Naive thymus-derived CD4-positive, alpha-beta T cell (primary cell): ENCODE results near the gene QPCT. TPM values are rescaled to one million over a fixed set of nuclear protein-coding genes. Genes with fewer than 3 reads are reported as not detected.
A peak's percentile ranks its signal among the peaks of the same experiment; 100 is the strongest.

Source experiments
- ATAC-seq: fragments of 150-1000 bp; cut with Tn5 transposase; 2 replicates; pipeline ENCODE4 v1.10.0; 2021; ENCODE audit warnings: mild to moderate bottlenecking, moderate library complexity
- CTCF ChIA-PET: fragments of 350-600 bp; sonication (Branson Sonifier 250); formaldehyde crosslinking; loops from one replicate; lab custom pipeline; 2021; ENCODE audit warnings: antibody characterized with exemption; lab: Charles Lee
- POLR2A ChIA-PET: fragments of 350-600 bp; sonication (Branson Sonifier 250); formaldehyde crosslinking; loops from one replicate; lab custom pipeline; 2021; ENCODE audit warnings: antibody characterized with exemption, inconsistent platforms; lab: Charles Lee
- DNase-seq, 9 donors: peaks; one replicate each; pipeline versions ENCODE4 v3.0.0 to v3.0.0-alpha.2; 2020 to 2022; ENCODE audit warnings: mixed read lengths in 1 of 9
- H3K27ac ChIP-seq: one replicate; pipeline ENCODE4 v1.7.0; 2013; ENCODE audit warnings: mild to moderate bottlenecking, low read depth, low read length, moderate library complexity
- H3K27me3 ChIP-seq, 2 donors: one replicate each; pipeline ENCODE4 v1.7.0; 2013; ENCODE audit warnings: low read length in 2 of 2, mild to moderate bottlenecking in 2 of 2, moderate library complexity in 2 of 2; ENCODE audit not compliant: control insufficient read depth in 2 of 2, insufficient read depth in 2 of 2
- H3K36me3 ChIP-seq, 3 experiments: 1 replicate in 2 of 3; 2 replicates in 1 of 3; pipeline ENCODE4 v1.7.0; 2013; ENCODE audit warnings: low read length in 3 of 3, mild to moderate bottlenecking in 3 of 3, moderate library complexity in 1 of 3; ENCODE audit not compliant: insufficient read depth in 3 of 3, control insufficient read depth in 2 of 3
- H3K4me1 ChIP-seq, 2 donors: one replicate each; pipeline ENCODE4 v1.7.0; 2013; ENCODE audit warnings: low read length in 2 of 2, mild to moderate bottlenecking in 2 of 2, moderate library complexity in 1 of 2; ENCODE audit not compliant: control insufficient read depth in 2 of 2, insufficient read depth in 2 of 2
- H3K4me3 ChIP-seq: 2 replicates; pipeline ENCODE4 v1.7.0; 2013; ENCODE audit warnings: mild to moderate bottlenecking, low read length
- H3K9me3 ChIP-seq, 3 experiments: 1 replicate in 2 of 3; 2 replicates in 1 of 3; pipeline ENCODE4 v1.7.0; 2013; ENCODE audit warnings: low read length in 3 of 3; ENCODE audit not compliant: control insufficient read depth in 2 of 3
- H3K27ac Mint-ChIP-seq, 9 donors: one replicate each; pipeline ENCODE4 v1.8.0; 2020 to 2022; ENCODE audit warnings: mixed read lengths in 9 of 9, mild to moderate bottlenecking in 8 of 9, moderate library complexity in 5 of 9, inconsistent platforms in 2 of 9
- H3K27me3 Mint-ChIP-seq, 5 donors: one replicate each; pipeline ENCODE4 v1.8.0; 2021 to 2022; ENCODE audit warnings: mixed read lengths in 5 of 5, mild to moderate bottlenecking in 1 of 5
- H3K36me3 Mint-ChIP-seq, 5 donors: one replicate each; pipeline ENCODE4 v1.8.0; 2020 to 2022; ENCODE audit warnings: mixed read lengths in 5 of 5, mild to moderate bottlenecking in 3 of 5, inconsistent platforms in 1 of 5
- H3K4me1 Mint-ChIP-seq, 7 donors: one replicate each; pipeline ENCODE4 v1.8.0; 2020 to 2022; ENCODE audit warnings: mixed read lengths in 7 of 7, mild to moderate bottlenecking in 3 of 7, inconsistent platforms in 1 of 7
- H3K4me3 Mint-ChIP-seq, 10 donors: one replicate each; pipeline ENCODE4 v1.8.0; 2020 to 2022; ENCODE audit warnings: mild to moderate bottlenecking in 10 of 10, mixed read lengths in 10 of 10, moderate library complexity in 6 of 10, inconsistent platforms in 2 of 10
- H3K9me3 Mint-ChIP-seq, 11 donors: one replicate each; pipeline ENCODE4 v1.8.0; 2020 to 2022; ENCODE audit warnings: mixed read lengths in 11 of 11, mild to moderate bottlenecking in 4 of 11, inconsistent platforms in 1 of 11, moderate library complexity in 1 of 11
- intact Hi-C, 2 donors: fragments of 100-400 bp; cut with micrococcal nuclease; formaldehyde crosslinking; loops; one replicate each; pipeline ENCODE4 v1.15.1; 2023
- polyA plus RNA-seq, 2 donors: library from polyadenylated mRNA; unstranded; fragments of 300-500 nt; fragmentation: Illumina TruSeq; gene quantifications; one replicate each; pipeline ENCODE4 v1.2.3, GENCODE V29; 2021
- total RNA-seq, 6 experiments: library from RNA in 5 of 6; stranded (reverse) in 5 of 6; gene quantifications; 1 replicate in 5 of 6; 2 replicates in 1 of 6; pipeline ENCODE4 v1.2.3 and lab custom pipeline; 2021 to 2026

QPCT gene
- total and polyA plus RNA-seq, 7 experiments from 2014 or later = 0.36 to 15.1 (median 0.70) TPM

GRCh38 chr2:37349231-37349860 lies 4.9 kb downstream of the QPCT start:
- Histone ChIP-seq H3K27me3 (no peaks in the 10 kb centered on the region), H3K36me3 (no peaks in the 10 kb centered on the region), H3K27ac (no peak overlapping the region), H3K4me1 (peaks cover 4 to 6% of the 10 kb centered on the region in 2 donors), H3K4me3 (no peak overlapping the region), H3K9me3 (no peaks in the 10 kb centered on the region)
- H3K4me1 Mint-ChIP-seq = peaks cover 0 to 9% (median 3%) of the 10 kb centered on the region in 7 donors
- peaks cover 0 to 3% (median 0%) of the 10 kb centered on the region in 5 donors for H3K36me3 Mint-ChIP-seq
- DNase-seq (no peak), ATAC-seq (no peak)
- H3K4me3 Mint-ChIP-seq = no peak overlapping the region
- intact Hi-C loops = no loop called here
- ChIA-PET POLR2A (no interaction called here), CTCF (interaction anchor here (0.7 to 1.1 kb wide), 2 partner anchors 41 to 528 kb away, joined by 3 read pairs; no protein-coding TSS in a partner anchor)
- peaks cover 14 to 71% (median 22%) of the 10 kb centered on the region in 5 donors for H3K27me3 Mint-ChIP-seq
- H3K27ac Mint-ChIP-seq = no peak overlapping the region
- peaks cover 0 to 2% (median 0%) of the 10 kb centered on the region in 11 donors for H3K9me3 Mint-ChIP-seq

- intact Hi-C loops = no loop called here
Observed at GRCh38 chr2:37350034-37350433, 5.6 kb downstream of the QPCT start.

GRCh38 chr2:37354531-37354930 lies 10.1 kb downstream of the QPCT start:
- ATAC-seq (no peak), DNase-seq (no peak)
- no peaks in the 10 kb centered on the region for H3K4me1 ChIP-seq
- no peaks in the 10 kb centered on the region for H3K27me3 ChIP-seq
- POLR2A ChIA-PET = interaction anchor here (0.7 kb wide), 1 partner anchor 41 kb away, joined by 7 read pairs; no protein-coding TSS in a partner anchor
- no peak overlapping the region for H3K4me3 ChIP-seq
- CTCF ChIA-PET = no interaction called here
- H3K27ac Mint-ChIP-seq = no peak overlapping the region
- H3K4me1 Mint-ChIP-seq = no peaks in the 10 kb centered on the region
- intact Hi-C loops = no loop called here
- peaks cover 0 to 3% (median 0%) of the 10 kb centered on the region in 5 donors for H3K36me3 Mint-ChIP-seq
- H3K27me3 Mint-ChIP-seq = peaks cover 13 to 66% (median 38%) of the 10 kb centered on the region in 5 donors
- H3K9me3 ChIP-seq = no peaks in the 10 kb centered on the region
- no peak overlapping the region for H3K4me3 Mint-ChIP-seq
- H3K9me3 Mint-ChIP-seq = peaks cover 0 to 2% (median 0%) of the 10 kb centered on the region in 11 donors
- H3K27ac ChIP-seq = no peak overlapping the region
- H3K36me3 ChIP-seq = no peaks in the 10 kb centered on the region

More at GRCh38 chr2:37350034-37350433, 5.6 kb downstream of the QPCT start:
- peaks cover 14 to 72% (median 25%) of the 10 kb centered on the region in 5 donors for H3K27me3 Mint-ChIP-seq
- H3K27me3 ChIP-seq = no peaks in the 10 kb centered on the region
- no peak overlapping the region for H3K27ac Mint-ChIP-seq
- peaks cover 0 to 7% (median 0%) of the 10 kb centered on the region in 7 donors for H3K4me1 Mint-ChIP-seq
- no peaks in the 10 kb centered on the region for H3K9me3 ChIP-seq
- peaks cover 4 to 6% of the 10 kb centered on the region in 2 donors for H3K4me1 ChIP-seq
- ChIA-PET CTCF (interaction anchor here (0.5 to 1.1 kb wide), 2 partner anchors 13 to 527 kb away, joined by 3 to 5 read pairs; no protein-coding TSS in a partner anchor), POLR2A (no interaction called here)
- DNase-seq (no peak), ATAC-seq (peak; percentile 31)
- H3K36me3 ChIP-seq = no peaks in the 10 kb centered on the region
- H3K36me3 Mint-ChIP-seq = peaks cover 0 to 3% (median 0%) of the 10 kb centered on the region in 5 donors
- H3K27ac ChIP-seq = no peak overlapping the region
- H3K4me3 ChIP-seq = no peak overlapping the region
- peaks cover 0 to 2% (median 0%) of the 10 kb centered on the region in 11 donors for H3K9me3 Mint-ChIP-seq
- H3K4me3 Mint-ChIP-seq = no peak overlapping the region

DNA sequence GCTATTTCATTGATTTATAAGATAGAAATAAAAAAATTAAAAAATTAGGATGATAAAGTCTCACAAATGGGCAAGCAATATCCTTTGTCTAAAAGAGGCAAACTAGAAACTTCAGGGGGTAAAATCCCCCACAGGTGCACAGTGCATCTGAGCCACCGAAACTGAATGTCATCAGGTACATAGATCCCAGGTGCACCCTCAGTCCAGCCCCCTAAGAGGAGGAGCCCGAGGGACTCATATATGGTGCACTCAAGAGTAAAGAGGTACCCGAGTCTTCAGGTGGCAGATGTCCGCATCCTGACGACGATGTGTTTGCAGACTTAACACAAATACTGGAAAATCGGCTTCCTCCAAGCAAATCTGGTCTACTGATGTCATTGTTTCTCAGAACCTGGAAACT lies 11.3 kb downstream of the QPCT start:
- no peak overlapping the region for H3K27ac Mint-ChIP-seq
- H3K4me1 Mint-ChIP-seq = peaks cover 0 to 1% (median 0%) of the 10 kb centered on the region in 7 donors
- no peak overlapping the region for H3K4me3 Mint-ChIP-seq
- no peaks in the 10 kb centered on the region for H3K36me3 Mint-ChIP-seq
- Histone ChIP-seq H3K27ac (no peak overlapping the region), H3K4me1 (no peaks in the 10 kb centered on the region), H3K4me3 (no peak overlapping the region), H3K36me3 (no peaks in the 10 kb centered on the region), H3K27me3 (no peaks in the 10 kb centered on the region), H3K9me3 (no peaks in the 10 kb centered on the region)
- POLR2A ChIA-PET = no interaction called here
- ATAC-seq (no peak), DNase-seq (no peak)
- intact Hi-C loops = no loop called here
- H3K27me3 Mint-ChIP-seq = peaks cover 13 to 68% (median 37%) of the 10 kb centered on the region in 5 donors
- CTCF ChIA-PET = no interaction called here
- H3K9me3 Mint-ChIP-seq = peaks cover 0 to 2% (median 0%) of the 10 kb centered on the region in 11 donors

GRCh38 chr2:37356299-37356698 lies 11.9 kb downstream of the QPCT start:
- no peaks in the 10 kb centered on the region for H3K36me3 ChIP-seq
- intact Hi-C loops = no loop called here
- DNase-seq = no peak
- ChIA-PET CTCF (no interaction called here), POLR2A (no interaction called here)
- peaks cover 0 to 1% (median 0%) of the 10 kb centered on the region in 7 donors for H3K4me1 Mint-ChIP-seq
- H3K36me3 Mint-ChIP-seq = no peaks in the 10 kb centered on the region
- H3K9me3 ChIP-seq = no peaks in the 10 kb centered on the region
- H3K27ac Mint-ChIP-seq = no peak overlapping the region
- peaks cover 13 to 72% (median 39%) of the 10 kb centered on the region in 5 donors for H3K27me3 Mint-ChIP-seq
- no peak overlapping the region for H3K27ac ChIP-seq
- H3K9me3 Mint-ChIP-seq = peaks cover 0 to 2% (median 0%) of the 10 kb centered on the region in 11 donors
- no peak overlapping the region for H3K4me3 ChIP-seq
- no peak overlapping the region for H3K4me3 Mint-ChIP-seq
- H3K4me1 ChIP-seq = no peaks in the 10 kb centered on the region
- H3K27me3 ChIP-seq = no peaks in the 10 kb centered on the region
- ATAC-seq = no peak

DNA sequence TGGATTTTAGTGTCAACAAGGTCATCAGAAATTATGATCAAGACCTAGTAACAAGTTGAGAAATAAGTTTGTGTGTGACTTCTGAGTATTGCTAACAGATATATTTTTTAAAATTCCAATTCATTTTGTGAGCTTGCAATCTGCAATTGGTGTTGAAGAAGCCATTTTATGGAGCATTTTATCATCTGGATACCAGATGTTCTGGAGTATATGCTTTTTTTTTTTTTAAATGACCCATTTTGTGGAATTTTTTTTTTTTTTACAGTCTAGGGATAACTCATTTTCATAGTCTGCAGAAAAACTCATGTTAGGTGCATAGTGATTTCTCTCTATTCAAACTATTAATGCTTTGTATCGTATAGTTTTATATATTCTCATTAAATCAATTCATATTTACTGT lies 12.6 kb downstream of the QPCT start:
- H3K9me3 Mint-ChIP-seq = peaks cover 0 to 2% (median 0%) of the 10 kb centered on the region in 11 donors
- ATAC-seq = no peak
- CTCF ChIA-PET = interaction anchor here (0.7 kb wide), 1 partner anchor 11 kb away, joined by 6 read pairs; no protein-coding TSS in a partner anchor
- Histone ChIP-seq H3K36me3 (no peaks in the 10 kb centered on the region), H3K27me3 (no peaks in the 10 kb centered on the region), H3K4me1 (no peaks in the 10 kb centered on the region), H3K27ac (no peak overlapping the region), H3K9me3 (no peaks in the 10 kb centered on the region), H3K4me3 (no peak overlapping the region)
- no peaks in the 10 kb centered on the region for H3K36me3 Mint-ChIP-seq
- H3K27me3 Mint-ChIP-seq = peaks cover 13 to 78% (median 39%) of the 10 kb centered on the region in 5 donors
- H3K4me1 Mint-ChIP-seq = peaks cover 0 to 1% (median 0%) of the 10 kb centered on the region in 7 donors
- intact Hi-C loops = no loop called here
- POLR2A ChIA-PET = interaction anchor here (0.7 kb wide), 1 partner anchor 30 kb away, joined by 7 read pairs; no protein-coding TSS in a partner anchor
- DNase-seq = no peak
- no peak overlapping the region for H3K4me3 Mint-ChIP-seq
- H3K27ac Mint-ChIP-seq = no peak overlapping the region
